VCaP (cell line): Measurements from ENCODE around the gene SNX6.
"Not testable (repeated sequence)": the region's sequence is repeated elsewhere in the genome, so short reads cannot be mapped to it uniquely, and the experiment has no call there.

Experiments
- H3K27ac ChIP-seq: fragments of 450-650 bp; 2 replicates; pipeline ENCODE4 v1.5.1; 2017
- TF ChIP-seq, protein P1 (sequence below): fragments of 450-650 bp; conservative IDR thresholded peaks from 2 replicates; pipeline ENCODE4 v1.5.1; 2017; ENCODE audit warnings: mild to moderate bottlenecking, moderate library complexity

The SNX6 gene

DNA sequence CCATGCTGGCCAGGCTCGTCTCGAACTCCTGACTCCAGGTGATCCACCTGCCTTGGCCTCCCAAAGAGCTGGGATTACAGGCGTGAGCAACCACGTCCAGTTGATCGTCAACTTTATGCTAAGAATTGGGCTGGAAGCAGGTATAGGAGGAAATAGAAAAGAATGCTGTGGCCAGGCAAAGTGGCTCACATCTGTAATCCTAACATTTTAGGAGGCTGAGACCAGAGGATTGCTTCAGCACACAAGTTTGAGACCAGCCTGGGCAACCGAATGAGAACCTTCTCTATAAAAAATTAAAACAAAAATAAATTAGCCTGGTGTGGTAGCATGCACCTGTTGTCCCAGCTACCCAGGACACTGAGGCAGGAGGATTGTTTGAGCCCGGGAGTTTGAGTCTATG lies 37.1 kb upstream of the SNX6 start:
- peak overlapping the region; percentile 53 for H3K27ac ChIP-seq
- TF ChIP-seq, protein P1, sequence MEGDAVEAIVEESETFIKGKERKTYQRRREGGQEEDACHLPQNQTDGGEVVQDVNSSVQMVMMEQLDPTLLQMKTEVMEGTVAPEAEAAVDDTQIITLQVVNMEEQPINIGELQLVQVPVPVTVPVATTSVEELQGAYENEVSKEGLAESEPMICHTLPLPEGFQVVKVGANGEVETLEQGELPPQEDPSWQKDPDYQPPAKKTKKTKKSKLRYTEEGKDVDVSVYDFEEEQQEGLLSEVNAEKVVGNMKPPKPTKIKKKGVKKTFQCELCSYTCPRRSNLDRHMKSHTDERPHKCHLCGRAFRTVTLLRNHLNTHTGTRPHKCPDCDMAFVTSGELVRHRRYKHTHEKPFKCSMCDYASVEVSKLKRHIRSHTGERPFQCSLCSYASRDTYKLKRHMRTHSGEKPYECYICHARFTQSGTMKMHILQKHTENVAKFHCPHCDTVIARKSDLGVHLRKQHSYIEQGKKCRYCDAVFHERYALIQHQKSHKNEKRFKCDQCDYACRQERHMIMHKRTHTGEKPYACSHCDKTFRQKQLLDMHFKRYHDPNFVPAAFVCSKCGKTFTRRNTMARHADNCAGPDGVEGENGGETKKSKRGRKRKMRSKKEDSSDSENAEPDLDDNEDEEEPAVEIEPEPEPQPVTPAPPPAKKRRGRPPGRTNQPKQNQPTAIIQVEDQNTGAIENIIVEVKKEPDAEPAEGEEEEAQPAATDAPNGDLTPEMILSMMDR: no peak

DNA sequence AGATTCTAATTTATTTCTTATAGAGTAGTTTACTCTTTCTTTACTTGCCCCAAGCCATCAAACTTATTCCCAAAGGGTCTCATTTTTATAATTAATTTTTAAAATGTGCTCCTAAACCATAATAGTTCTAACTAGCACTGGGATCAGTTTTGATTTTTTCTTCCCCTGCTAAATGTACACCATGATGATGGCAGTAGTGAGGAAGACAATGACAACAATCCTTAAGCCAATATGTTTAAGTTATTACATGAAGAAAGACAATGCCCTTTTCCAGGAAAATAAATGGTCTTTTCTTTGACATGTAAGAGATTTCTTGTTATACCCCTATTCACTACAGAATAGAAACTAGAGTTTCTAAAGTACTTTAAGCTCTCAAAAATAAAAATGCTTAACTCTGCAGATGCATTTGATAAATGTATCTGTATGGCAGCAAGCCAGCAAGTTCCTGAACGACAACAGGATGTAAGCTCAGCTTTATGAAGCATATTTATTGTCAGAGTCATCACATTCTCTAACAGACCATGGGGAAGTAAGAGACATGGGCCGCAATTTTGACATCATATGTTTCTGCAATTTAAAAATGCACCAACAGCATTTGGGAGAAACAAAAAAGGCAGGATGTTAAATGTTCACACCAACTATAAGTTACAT lies 36.0 kb upstream of the SNX6 start:
- H3K27ac ChIP-seq: peak overlapping the region; percentile 53
- TF ChIP-seq, protein P1: no peak

DNA sequence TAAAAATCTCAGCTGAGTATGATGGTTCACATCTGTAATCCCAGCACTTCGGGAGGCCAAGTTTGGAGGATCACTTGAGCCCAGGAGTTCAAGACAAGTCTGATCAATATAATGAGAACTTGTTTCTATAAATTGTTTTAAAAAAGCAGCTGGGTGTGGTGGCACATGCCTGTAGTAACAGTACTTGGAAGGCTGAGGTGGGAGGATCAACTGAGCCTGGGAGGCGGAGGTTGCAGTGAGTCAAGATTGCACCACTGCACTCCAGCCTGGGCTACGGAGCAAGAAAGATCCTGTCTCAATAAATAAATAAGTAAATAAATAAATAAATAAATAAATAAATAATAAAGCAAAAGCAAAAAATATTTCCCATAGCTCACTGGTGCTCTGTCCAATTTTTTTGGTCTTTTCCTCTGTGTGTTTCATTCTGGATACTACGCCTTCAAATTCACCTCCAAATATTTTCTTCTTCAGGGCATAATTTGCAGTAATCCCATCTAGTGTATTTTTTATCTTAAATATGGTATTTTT lies 32.7 kb upstream of the SNX6 start:
- TF ChIP-seq, protein P1: no peak
- no peak overlapping the region for H3K27ac ChIP-seq

DNA sequence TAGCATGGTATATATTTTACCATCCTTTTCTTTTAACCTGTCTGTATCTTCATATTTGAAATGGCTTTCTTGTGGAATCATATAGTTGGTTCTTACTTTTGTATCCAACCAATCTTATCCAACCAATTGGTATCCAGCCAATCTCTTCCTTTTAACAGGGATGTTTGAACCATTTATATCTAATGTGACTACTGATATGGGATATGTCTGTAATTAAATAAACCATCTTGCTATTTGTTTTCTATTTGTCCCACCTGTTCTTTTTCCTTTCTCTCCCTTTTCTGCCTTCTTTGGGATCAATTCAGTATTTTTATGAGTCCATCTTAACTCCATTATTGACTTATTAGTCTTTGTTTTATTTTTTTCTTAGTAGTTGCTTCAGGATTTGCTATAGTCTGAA lies 30.8 kb upstream of the SNX6 start:
- TF ChIP-seq, protein P1: no peak
- no peak overlapping the region for H3K27ac ChIP-seq

DNA sequence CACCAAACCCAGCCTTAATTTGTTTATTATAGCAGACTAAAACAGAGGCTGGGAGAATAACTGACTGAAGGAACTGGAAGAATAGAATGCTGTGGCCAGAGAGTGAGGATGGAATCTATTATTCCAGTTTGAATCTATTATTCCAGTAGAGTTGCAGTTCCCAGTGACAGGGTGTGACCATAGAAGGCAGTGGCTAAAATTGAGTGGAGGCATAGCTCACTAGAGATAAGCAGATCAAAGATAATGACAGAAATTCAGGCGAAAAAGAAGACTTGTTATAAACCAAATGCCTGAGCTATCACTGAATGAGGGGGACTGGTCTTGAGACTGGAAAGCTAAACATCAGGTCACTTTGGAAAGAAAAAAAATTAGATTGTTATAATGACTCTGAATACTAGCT lies 26.0 kb upstream of the SNX6 start:
- no peak overlapping the region for H3K27ac ChIP-seq
- TF ChIP-seq, protein P1: no peak

DNA sequence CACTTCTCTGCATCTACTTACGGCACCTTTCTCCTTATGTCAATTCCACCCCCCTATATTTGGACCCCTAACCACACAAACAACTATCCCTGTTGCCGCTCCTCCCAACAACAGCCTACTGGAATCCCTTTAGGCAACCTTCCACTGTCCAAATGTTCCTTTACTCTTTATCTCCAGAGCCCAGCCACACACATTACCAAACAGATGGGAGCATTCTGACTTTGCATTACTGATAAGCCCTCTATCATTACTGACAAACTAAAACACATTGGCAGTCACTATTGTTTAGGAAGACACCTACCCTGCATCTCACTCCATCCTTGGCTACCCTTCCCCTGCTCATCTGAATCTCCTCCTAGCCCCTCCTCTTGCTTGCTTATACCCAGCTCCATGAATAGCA lies 23.1 kb upstream of the SNX6 start:
- H3K27ac ChIP-seq: not testable (repeated sequence)

DNA sequence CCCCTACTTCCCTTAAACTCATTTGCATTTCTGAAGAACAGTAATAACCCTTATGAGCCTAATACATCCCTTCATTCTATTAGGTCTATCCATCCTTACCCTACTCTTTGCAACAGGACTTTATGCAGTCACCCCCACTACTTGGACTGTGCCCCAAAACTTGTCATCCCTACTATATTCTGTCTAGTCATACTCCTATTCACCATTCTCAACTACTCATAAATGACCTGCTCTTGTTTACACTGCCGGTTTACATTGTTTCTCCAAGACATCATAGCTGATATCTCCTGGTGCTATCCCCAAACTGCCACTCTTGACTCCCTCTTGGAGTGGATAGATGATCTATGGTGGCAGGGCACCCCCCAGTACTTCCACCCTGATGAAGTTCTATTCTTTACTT lies 22.4 kb upstream of the SNX6 start:
- not testable (repeated sequence) for H3K27ac ChIP-seq

DNA sequence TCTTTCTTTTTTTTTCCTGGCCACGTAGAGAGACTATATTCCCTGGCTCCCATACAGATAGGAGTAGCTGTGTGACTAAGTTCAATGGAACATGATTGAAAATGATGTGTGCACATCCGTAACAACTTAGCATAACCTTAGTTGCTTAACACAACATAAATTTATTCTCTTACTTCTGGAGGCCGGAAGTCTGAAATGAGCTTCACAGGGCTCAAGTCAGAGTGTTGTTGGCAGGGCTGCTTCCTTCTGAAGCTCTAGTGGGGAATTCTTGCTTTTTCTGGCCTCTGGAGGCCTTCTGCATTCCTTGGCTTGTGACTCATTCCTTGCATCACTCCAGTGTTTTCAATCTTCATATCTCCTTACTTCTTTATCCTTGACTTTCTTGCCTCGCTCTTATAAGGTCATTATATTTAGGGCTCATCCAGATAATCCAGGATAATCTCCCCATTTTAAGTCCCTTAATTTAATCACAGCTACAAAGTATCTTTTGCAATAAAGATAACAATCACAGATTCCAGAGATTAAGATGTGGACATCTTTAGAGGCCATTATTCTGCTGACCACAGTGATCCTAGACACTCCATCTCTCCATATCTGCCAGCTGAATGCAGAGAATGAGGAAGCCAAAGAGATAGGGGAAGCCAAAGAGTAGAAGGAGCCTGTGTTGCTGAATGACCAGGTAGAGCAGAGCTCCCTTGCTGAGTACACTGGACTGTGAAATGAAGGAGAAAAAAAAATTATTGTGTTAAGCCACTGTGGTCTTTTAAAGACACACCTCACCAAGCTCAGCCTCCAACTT lies 21.0 kb upstream of the SNX6 start:
- no peak overlapping the region for H3K27ac ChIP-seq
- TF ChIP-seq, protein P1: no peak

DNA sequence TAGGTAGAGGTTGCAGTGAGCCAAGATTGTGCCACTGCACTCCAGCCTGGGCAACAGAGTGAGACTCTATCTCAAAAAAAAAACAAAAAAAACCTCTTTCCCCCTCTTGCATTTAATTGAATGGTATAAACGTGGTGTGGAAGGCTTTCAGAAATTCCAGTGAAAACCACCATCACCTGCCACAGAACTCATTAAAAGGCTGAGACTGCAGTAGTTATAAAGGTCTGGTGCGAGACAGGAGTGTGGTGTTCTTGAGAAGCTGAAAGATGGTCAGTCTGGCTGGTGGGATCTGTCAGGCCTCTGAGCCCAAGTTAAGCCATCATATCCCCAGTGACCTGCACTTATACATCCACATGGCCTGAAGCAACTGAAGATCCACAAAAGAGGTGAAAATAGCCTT lies 20.1 kb upstream of the SNX6 start:
- not testable (repeated sequence) for H3K27ac ChIP-seq
